ENCODE measurements around the gene TASP1.

The TASP1 gene

DNA sequence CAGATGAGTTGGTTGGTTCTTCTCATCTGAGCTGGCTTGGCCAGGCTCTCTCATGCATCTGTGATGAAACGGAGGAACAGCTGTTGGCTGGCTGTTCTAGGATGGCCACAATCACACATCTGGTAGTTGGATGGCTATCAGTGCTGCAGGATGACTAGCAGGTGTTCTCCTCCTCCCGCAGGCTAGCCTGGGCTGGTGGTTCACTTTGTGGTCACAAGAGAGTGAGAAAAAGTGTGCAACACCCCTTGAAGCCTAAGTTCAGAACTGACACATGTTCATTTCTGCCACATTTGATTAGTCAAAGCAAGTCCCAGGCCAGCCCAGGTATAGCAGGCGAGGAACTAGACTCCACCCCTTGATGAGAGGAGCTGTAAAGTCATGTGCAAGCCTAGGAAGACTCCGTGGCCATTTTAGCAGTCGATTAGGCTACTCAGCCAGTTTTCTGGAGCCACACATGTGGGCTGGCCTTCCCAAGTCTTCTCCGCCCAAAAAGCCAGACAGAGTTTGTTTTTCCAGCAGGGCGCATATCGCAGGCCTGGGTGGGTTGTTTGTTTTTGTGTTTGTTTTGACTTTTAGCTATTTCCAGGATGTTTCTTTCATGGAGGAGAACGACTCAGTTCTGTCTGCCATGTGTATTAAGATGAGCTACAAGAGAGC is 296.9 kb downstream of the TASP1 start:
- Histone ChIP-seq H3K36me3 (replicated peaks; ENCODE audit: low read depth, low read length) (no peaks in the 10 kb centered on the region), H3K9ac (ENCODE audit: low read length) (no peak overlapping the region), H3K27ac (ENCODE audit: low read length) (no peak overlapping the region), H3K9me3 (ENCODE audit: insufficient read depth, low read length) (no peaks in the 10 kb centered on the region), H3K4me3 (ENCODE audit: low read length) (no peak overlapping the region), H3K4me2 (ENCODE audit: low read length) (no peak overlapping the region), H2AFZ (ENCODE audit: low read depth, low read length) (no peak overlapping the region), H3K4me1 (ENCODE audit: low read length) (no peaks in the 10 kb centered on the region), H4K20me1 (ENCODE audit: insufficient read depth, low read length) (no peaks in the 10 kb centered on the region), H3K27me3 (ENCODE audit: low read depth, low read length) (no peaks in the 10 kb centered on the region), H3K79me2 (ENCODE audit: low read length) (no peaks in the 10 kb centered on the region)
- TF ChIP-seq, protein P1, sequence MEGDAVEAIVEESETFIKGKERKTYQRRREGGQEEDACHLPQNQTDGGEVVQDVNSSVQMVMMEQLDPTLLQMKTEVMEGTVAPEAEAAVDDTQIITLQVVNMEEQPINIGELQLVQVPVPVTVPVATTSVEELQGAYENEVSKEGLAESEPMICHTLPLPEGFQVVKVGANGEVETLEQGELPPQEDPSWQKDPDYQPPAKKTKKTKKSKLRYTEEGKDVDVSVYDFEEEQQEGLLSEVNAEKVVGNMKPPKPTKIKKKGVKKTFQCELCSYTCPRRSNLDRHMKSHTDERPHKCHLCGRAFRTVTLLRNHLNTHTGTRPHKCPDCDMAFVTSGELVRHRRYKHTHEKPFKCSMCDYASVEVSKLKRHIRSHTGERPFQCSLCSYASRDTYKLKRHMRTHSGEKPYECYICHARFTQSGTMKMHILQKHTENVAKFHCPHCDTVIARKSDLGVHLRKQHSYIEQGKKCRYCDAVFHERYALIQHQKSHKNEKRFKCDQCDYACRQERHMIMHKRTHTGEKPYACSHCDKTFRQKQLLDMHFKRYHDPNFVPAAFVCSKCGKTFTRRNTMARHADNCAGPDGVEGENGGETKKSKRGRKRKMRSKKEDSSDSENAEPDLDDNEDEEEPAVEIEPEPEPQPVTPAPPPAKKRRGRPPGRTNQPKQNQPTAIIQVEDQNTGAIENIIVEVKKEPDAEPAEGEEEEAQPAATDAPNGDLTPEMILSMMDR (IDR thresholded peaks at IDR 0.05; ENCODE audit: low read depth, low read length), result no peak
- TF ChIP-seq EZH2phosphoT487 (IDR thresholded peaks at IDR 0.05; ENCODE audit: low read depth), result no peak

GRCh38 chr20:13340088-13340487 is 298.6 kb downstream of the TASP1 start:
- no peak for TF ChIP-seq EZH2phosphoT487 (IDR thresholded peaks at IDR 0.05; ENCODE audit: low read depth)
- TF ChIP-seq, protein P1 (IDR thresholded peaks at IDR 0.05; ENCODE audit: low read depth, low read length), result no peak
- Histone ChIP-seq H3K9me3 (ENCODE audit: insufficient read depth, low read length) (no peaks in the 10 kb centered on the region), H2AFZ (ENCODE audit: low read depth, low read length) (no peak overlapping the region), H4K20me1 (ENCODE audit: insufficient read depth, low read length) (no peaks in the 10 kb centered on the region), H3K36me3 (replicated peaks; ENCODE audit: low read depth, low read length) (no peaks in the 10 kb centered on the region), H3K27ac (ENCODE audit: low read length) (no peak overlapping the region), H3K9ac (ENCODE audit: low read length) (no peak overlapping the region), H3K27me3 (ENCODE audit: low read depth, low read length) (no peaks in the 10 kb centered on the region), H3K4me2 (ENCODE audit: low read length) (no peak overlapping the region), H3K4me3 (ENCODE audit: low read length) (no peak overlapping the region), H3K4me1 (ENCODE audit: low read length) (no peaks in the 10 kb centered on the region), H3K79me2 (ENCODE audit: low read length) (no peaks in the 10 kb centered on the region)

Measured in OCI-LY3 (cell line).